Stomach (tissue), 9 donors: ENCODE data around the gene RIPOR3. TPM values are rescaled to one million over a fixed set of nuclear protein-coding genes. Genes with fewer than 3 reads are reported as not detected.

Experiments
- DNase-seq, 2 donors: peaks; one replicate each; pipeline versions ENCODE4 v3.0.0 to v3.0.0-alpha.2; 2013 to 2019
- H3K27ac ChIP-seq, 5 donors: fragments of 200-600 bp in 4 of 5; sonication (generic) in 4 of 5; one replicate each; pipeline ENCODE4 v1.5.1; 2013 to 2019; ENCODE audit warnings: mild to moderate bottlenecking in 1 of 5, moderate library complexity in 1 of 5
- H3K27me3 ChIP-seq, 3 donors: fragments of 200-600 bp; sonication (generic); one replicate each; pipeline ENCODE4 v1.5.1; 2017 to 2019; ENCODE audit warnings: mixed run types in 1 of 3
- H3K36me3 ChIP-seq, 4 donors: fragments of 200-600 bp; sonication (generic); 1 replicate in 3 of 4; 2 replicates in 1 of 4; pipeline ENCODE4 v1.5.1; 2016 to 2019
- H3K4me1 ChIP-seq, 4 donors: fragments of 200-600 bp; sonication (generic); one replicate each; pipeline ENCODE4 v1.5.1; 2016 to 2019
- H3K4me3 ChIP-seq, 4 donors: fragments of 200-600 bp; sonication (generic) in 3 of 4; one replicate each; pipeline ENCODE4 v1.5.1; 2016 to 2019; ENCODE audit warnings: mild to moderate bottlenecking in 1 of 4
- H3K9me3 ChIP-seq, 4 donors: fragments of 200-600 bp; sonication (generic); one replicate each; pipeline ENCODE4 v1.5.1; 2016 to 2019
- EP300 ChIP-seq: sonication (generic); formaldehyde crosslinking; IDR thresholded peaks from one replicate; pipeline ENCODE4 v1.6.1; 2017; ENCODE audit warnings: antibody characterized with exemption
- POLR2A ChIP-seq, 4 donors: fragments of 450-650 bp; IDR thresholded peaks; one replicate each; pipeline ENCODE4 v1.6.1; 2016; ENCODE audit warnings: antibody characterized with exemption in 4 of 4, control low read depth in 2 of 4, mild to moderate bottlenecking in 1 of 4, moderate library complexity in 1 of 4
- POLR2AphosphoS5 ChIP-seq, 3 donors: sonication (generic); formaldehyde crosslinking; IDR thresholded peaks; one replicate each; pipeline ENCODE4 v1.6.1; 2016; ENCODE audit warnings: antibody characterized with exemption in 3 of 3
- WGBS, 5 donors: extraction: QIAGEN DNeasy Blood & Tissue Kit in 3 of 5; methylation state at CpG; one replicate each; pipeline versions ENCODE4 v1.1.5 to v1.1.7; 2013 to 2018; 5-methylcytosine and 5-hydroxymethylcytosine counted together
- intact Hi-C: fragments of 100-400 bp; cut with DNase I; formaldehyde crosslinking; loops from one replicate; pipeline ENCODE4 v1.15.1; 2023; ENCODE audit warnings: low total_unique reads
- polyA plus RNA-seq, 3 donors: library from polyadenylated mRNA; stranded (reverse); fragments of 200-250 nt; gene quantifications; one replicate each; pipeline ENCODE4 v1.2.3, GENCODE V29; 2013
- total RNA-seq, 5 donors: library from RNA; depleted of rRNA; stranded (reverse); fragments of >200 nt; gene quantifications; one replicate each; pipeline versions ENCODE4 v1.1.0 to v1.2.3, GENCODE V29; 2014 to 2016
- TF ChIP-seq, protein P1 (sequence below), 7 experiments: fragments of 450-650 bp in 4 of 7; fragments of 200-600 bp in 3 of 7; sonication (generic) in 3 of 7; IDR thresholded peaks; one replicate each; pipeline ENCODE4 v1.5.1; 2016 to 2019; ENCODE audit warnings: antibody characterized with exemption in 7 of 7, control low read depth in 2 of 7, mild to moderate bottlenecking in 1 of 7
- donor health status: healthy with polysubstance abuse.
- donor health status: Bipolar disorder and iron deficiency.
- donor health status: healthy.

The RIPOR3 gene
- total and polyA plus RNA-seq, 8 donors: 4.4 to 61.1 (median 8.2) TPM

DNA sequence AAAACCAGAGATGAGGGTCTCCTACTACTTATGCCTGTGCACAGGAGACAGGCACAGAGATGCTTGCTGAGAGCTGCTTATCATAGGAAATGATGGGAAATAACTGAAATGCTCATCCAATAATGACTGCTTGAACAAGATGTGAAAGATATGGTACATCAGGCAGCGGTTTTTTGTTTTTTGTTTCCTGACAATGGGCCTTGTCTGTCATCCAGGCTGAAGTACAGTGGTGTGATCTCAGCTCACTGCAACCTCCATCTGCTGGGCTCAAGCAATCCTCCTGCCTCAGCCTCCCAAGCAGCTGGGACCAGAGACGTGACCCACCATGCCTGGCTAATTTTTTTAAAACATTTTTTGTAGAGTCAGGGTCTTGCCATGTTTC, 1.2 kb upstream of the RIPOR3 start:
- Histone ChIP-seq H3K27ac (peak overlapping the region in 1 of 5 donors; percentile 73), H3K4me1 (peaks cover 22 to 42% (median 32%) of the 10 kb centered on the region in 4 donors), H3K36me3 (no peaks in the 10 kb centered on the region), H3K9me3 (no peaks in the 10 kb centered on the region), H3K4me3 (no peak overlapping the region), H3K27me3 (peaks cover 0 to 28% (median 8%) of the 10 kb centered on the region in 3 donors)
- whole genome bisulfite sequencing, 5 donors: 84 to 92% (median 89%) methylated on average over 2 of the region's 2 CpGs
- no peak for DNase-seq
- TF ChIP-seq EP300 (no peak), POLR2AphosphoS5 (IDR thresholded peaks at IDR 0.05) (no peak), POLR2A (IDR thresholded peaks at IDR 0.05) (no peak)
- TF ChIP-seq, protein P1, sequence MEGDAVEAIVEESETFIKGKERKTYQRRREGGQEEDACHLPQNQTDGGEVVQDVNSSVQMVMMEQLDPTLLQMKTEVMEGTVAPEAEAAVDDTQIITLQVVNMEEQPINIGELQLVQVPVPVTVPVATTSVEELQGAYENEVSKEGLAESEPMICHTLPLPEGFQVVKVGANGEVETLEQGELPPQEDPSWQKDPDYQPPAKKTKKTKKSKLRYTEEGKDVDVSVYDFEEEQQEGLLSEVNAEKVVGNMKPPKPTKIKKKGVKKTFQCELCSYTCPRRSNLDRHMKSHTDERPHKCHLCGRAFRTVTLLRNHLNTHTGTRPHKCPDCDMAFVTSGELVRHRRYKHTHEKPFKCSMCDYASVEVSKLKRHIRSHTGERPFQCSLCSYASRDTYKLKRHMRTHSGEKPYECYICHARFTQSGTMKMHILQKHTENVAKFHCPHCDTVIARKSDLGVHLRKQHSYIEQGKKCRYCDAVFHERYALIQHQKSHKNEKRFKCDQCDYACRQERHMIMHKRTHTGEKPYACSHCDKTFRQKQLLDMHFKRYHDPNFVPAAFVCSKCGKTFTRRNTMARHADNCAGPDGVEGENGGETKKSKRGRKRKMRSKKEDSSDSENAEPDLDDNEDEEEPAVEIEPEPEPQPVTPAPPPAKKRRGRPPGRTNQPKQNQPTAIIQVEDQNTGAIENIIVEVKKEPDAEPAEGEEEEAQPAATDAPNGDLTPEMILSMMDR (IDR thresholded peaks at IDR 0.05): no peak
- intact Hi-C loops: no loop called here

DNA sequence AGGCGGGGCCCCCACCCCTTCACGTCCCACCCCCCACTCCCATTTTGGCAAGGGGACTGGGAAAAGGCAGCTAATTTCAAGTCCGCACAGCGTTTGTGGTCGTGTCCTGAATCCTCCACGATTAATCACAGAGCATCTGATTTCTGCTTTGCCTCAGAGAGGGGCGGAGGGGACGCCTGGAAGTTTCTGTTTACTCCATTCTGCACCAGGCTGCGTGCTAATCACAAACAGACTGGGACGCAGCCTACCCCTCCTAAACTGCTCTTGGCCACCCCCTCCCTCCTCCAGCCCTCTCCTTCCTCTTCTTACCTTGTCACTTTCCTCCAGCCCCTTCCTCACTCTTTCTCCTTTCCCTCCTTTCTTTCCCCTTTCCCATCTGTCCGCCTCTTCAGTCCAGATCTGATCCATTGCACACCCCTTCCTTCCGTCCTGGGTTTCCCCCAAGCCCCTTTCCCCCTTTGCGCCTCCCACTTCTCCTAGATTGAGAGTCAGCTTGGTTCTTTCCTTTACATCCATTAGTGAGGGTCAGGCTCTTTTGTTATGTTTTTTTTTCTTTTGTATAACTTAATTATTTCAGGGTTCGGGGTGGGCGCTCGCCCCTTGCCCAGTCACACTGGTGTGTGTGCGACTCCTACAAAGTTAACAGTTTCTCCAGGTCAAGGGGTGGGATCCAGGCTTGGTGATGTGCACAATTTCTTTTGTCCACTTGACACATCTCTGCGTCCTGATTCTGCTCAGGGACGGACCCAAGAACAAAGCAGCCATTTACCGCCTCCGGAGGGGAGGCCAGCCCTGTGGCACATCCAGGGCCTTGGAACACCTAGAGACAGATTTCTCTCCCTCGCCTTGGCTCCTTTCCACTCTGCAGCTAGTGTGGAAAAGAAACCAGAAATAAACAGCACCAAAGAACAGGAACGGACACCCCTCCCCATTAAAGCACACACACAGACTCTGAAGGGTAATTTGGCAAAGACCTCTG, 520 bp upstream of the RIPOR3 start:
- peak in 1 of 2 donors; percentile 72 for DNase-seq
- H3K27ac ChIP-seq: peak overlapping the region; percentile 38 to 81 (median 73)
- 40 to 47% (median 46%) methylated on average over 21 to 23 of the region's 23 CpGs for WGBS, 5 donors
- no peak for TF ChIP-seq EP300
- no peak for TF ChIP-seq POLR2A (IDR thresholded peaks at IDR 0.05)
- no peak for TF ChIP-seq POLR2AphosphoS5 (IDR thresholded peaks at IDR 0.05)
- TF ChIP-seq, protein P1 (IDR thresholded peaks at IDR 0.05): no peak
- H3K9me3 ChIP-seq: no peaks in the 10 kb centered on the region
- peaks cover 22 to 42% (median 32%) of the 10 kb centered on the region in 4 donors for H3K4me1 ChIP-seq
- intact Hi-C loops: no loop called here
- no peaks in the 10 kb centered on the region for H3K36me3 ChIP-seq
- peak overlapping the region; percentile 39 to 57 (median 50) for H3K4me3 ChIP-seq
- peaks cover 0 to 28% (median 8%) of the 10 kb centered on the region in 3 donors for H3K27me3 ChIP-seq

DNA sequence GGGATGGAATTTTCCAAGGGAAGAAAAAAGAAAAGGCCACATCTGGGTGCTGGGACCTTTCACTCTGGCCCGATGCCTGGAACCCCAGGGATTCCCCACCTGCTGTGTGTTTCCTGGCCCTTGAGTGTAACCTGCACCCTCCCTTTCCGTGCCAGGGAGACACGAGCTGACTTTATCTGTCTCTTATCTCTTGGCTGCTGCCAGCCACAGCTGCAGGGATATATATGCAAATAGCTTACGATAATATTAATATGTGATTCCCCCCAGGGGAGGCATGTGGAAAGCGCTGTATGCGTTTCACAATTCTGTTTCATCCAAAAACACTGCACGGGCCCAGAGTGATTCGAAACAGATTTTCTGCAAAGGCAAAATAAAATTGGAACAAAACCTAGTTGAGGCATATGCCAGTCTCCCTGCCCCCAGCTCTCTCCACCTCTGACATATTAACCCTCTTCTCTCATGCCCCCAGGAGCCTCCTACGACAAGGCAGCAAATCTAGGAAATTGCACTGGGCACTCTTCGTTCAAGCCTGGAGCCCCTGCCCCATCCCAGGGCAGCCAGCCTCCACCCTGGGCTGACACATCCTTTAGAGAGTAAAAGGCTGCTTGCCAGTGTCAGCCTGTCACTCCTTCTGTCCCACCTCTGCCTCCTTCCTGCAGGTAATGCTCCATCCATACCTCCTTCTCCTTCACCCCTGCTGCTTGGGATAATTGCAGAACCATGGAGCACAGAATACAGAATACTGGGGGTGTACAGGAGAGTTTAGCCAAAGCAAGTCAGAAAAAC, 1.3 kb downstream of the RIPOR3 start:
- H3K36me3 ChIP-seq: no peaks in the 10 kb centered on the region
- H3K27me3 ChIP-seq: peaks cover 0 to 28% (median 8%) of the 10 kb centered on the region in 3 donors
- DNase-seq: peak; percentile 50 to 87
- H3K27ac ChIP-seq: peak overlapping the region in 4 of 5 donors; percentile 61 to 81 (median 75)
- peak overlapping the region; percentile 39 to 57 (median 50) for H3K4me3 ChIP-seq
- intact Hi-C loops: no loop called here
- no peak for TF ChIP-seq POLR2A (IDR thresholded peaks at IDR 0.05)
- TF ChIP-seq EP300: no peak
- TF ChIP-seq POLR2AphosphoS5 (IDR thresholded peaks at IDR 0.05): peak in 2 of 3 donors; percentile 64 to 79
- peaks cover 22 to 42% (median 32%) of the 10 kb centered on the region in 4 donors for H3K4me1 ChIP-seq
- WGBS, 5 donors: 15 to 40% (median 21%) methylated on average over 10 of the region's 10 CpGs
- no peaks in the 10 kb centered on the region for H3K9me3 ChIP-seq

GRCh38 chr20:50688256-50688975, 2.9 kb downstream of the RIPOR3 start:
- WGBS, 5 donors: 84 to 96% (median 90%) methylated on average over 8 of the region's 8 CpGs
- Histone ChIP-seq H3K4me3 (peak overlapping the region in 1 of 4 donors; percentile 5), H3K4me1 (peaks cover 22 to 42% (median 32%) of the 10 kb centered on the region in 4 donors), H3K27me3 (peaks cover 0 to 28% (median 8%) of the 10 kb centered on the region in 3 donors), H3K9me3 (no peaks in the 10 kb centered on the region), H3K27ac (peak overlapping the region in 2 of 5 donors; percentile 73 to 77), H3K36me3 (no peaks in the 10 kb centered on the region)
- intact Hi-C loops: no loop called here
- TF ChIP-seq POLR2AphosphoS5 (IDR thresholded peaks at IDR 0.05) (no peak), POLR2A (IDR thresholded peaks at IDR 0.05) (no peak), EP300 (no peak)
- no peak for DNase-seq
